Pulmonary artery endothelial cell (primary cell): ENCODE results near the gene SLC30A1. TPM values are rescaled to one million over a fixed set of nuclear protein-coding genes. Genes with fewer than 3 reads are reported as not detected.

Experiments used
- DNase-seq: peaks from one replicate; pipeline ENCODE4 v3.0.0-alpha.2; 2011; ENCODE audit warnings: low read depth, low spot score
- total RNA-seq: library from RNA; depleted of rRNA; stranded (reverse); fragments of >200 nt; gene quantifications from 2 replicates; pipeline ENCODE4 v1.2.3, GENCODE V29; 2014

Gene SLC30A1
- total RNA-seq, 1 donor from 2014 or later, result 14.3 TPM

- no peak for DNase-seq
Observed at GRCh38 chr1:211609120-211610024, 30.4 kb upstream of the SLC30A1 start.

GRCh38 chr1:211607754-211608473, 29.0 kb upstream of the SLC30A1 start:
- no peak for DNase-seq

- no peak for DNase-seq
Observed at GRCh38 chr1:211606914-211607753, 28.2 kb upstream of the SLC30A1 start.

- no peak for DNase-seq
Observed at GRCh38 chr1:211606332-211606913, 27.5 kb upstream of the SLC30A1 start.

GRCh38 chr1:211605603-211606331, 26.8 kb upstream of the SLC30A1 start:
- no peak for DNase-seq

GRCh38 chr1:211605034-211605433, 26.1 kb upstream of the SLC30A1 start:
- no peak for DNase-seq

GRCh38 chr1:211604548-211604947, 25.6 kb upstream of the SLC30A1 start:
- no peak for DNase-seq

GRCh38 chr1:211603713-211604112, 24.8 kb upstream of the SLC30A1 start:
- DNase-seq, result no peak

- DNase-seq, result no peak
Observed at GRCh38 chr1:211603191-211603701, 24.3 kb upstream of the SLC30A1 start.

- no peak for DNase-seq
Observed at GRCh38 chr1:211601982-211602670, 23.2 kb upstream of the SLC30A1 start.

- no peak for DNase-seq
Observed at GRCh38 chr1:211601159-211601558, 22.2 kb upstream of the SLC30A1 start.

- no peak for DNase-seq
Observed at GRCh38 chr1:211599250-211599649, 20.3 kb upstream of the SLC30A1 start.

- DNase-seq, result no peak
Observed at GRCh38 chr1:211598514-211598913, 19.6 kb upstream of the SLC30A1 start.

GRCh38 chr1:211596418-211597181, 17.6 kb upstream of the SLC30A1 start:
- DNase-seq, result no peak

- no peak for DNase-seq
Observed at GRCh38 chr1:211595419-211595818, 16.5 kb upstream of the SLC30A1 start.

- DNase-seq, result no peak
Observed at GRCh38 chr1:211591980-211592493, 13.1 kb upstream of the SLC30A1 start.

GRCh38 chr1:211589782-211590721, 11.1 kb upstream of the SLC30A1 start:
- DNase-seq, result no peak

- DNase-seq, result no peak
Observed at GRCh38 chr1:211588711-211589110, 9.8 kb upstream of the SLC30A1 start.
